Heart left ventricle (tissue), 16 donors: Measurements from ENCODE around the gene BEAN1. TPM values are rescaled to one million over a fixed set of nuclear protein-coding genes. Genes with fewer than 3 reads are reported as not detected.

Experiments used
- ATAC-seq, 4 donors: fragments of 200-7000 bp; cut with Tn5 transposase; one replicate each; pipeline ENCODE4 v1.9.1; 2020 to 2022; ENCODE audit warnings: moderate library complexity in 4 of 4, mild to moderate bottlenecking in 3 of 4, moderate number of reproducible peaks in 1 of 4
- DNase-seq, 5 donors: peaks; one replicate each; pipeline ENCODE4 v3.0.0-alpha.2; 2020
- H3K27ac ChIP-seq, 12 donors: fragments of 200-600 bp; sonication (generic) in 4 of 12; one replicate each; pipeline versions ENCODE4 v1.5.0 to v1.8.0; 2016 to 2022; ENCODE audit warnings: mild to moderate bottlenecking in 2 of 12
- H3K27me3 ChIP-seq, 9 donors: fragments of 200-600 bp; sonication (generic) in 2 of 9; one replicate each; pipeline versions ENCODE4 v1.5.1 to v1.8.0; 2016 to 2022; ENCODE audit warnings: mild to moderate bottlenecking in 3 of 9
- H3K36me3 ChIP-seq, 9 donors: fragments of 200-600 bp; sonication (generic) in 2 of 9; one replicate each; pipeline versions ENCODE4 v1.5.0 to v1.8.0; 2018 to 2022; ENCODE audit warnings: mild to moderate bottlenecking in 2 of 9
- H3K4me1 ChIP-seq, 12 donors: fragments of 200-600 bp; sonication (generic) in 4 of 12; one replicate each; pipeline versions ENCODE4 v1.5.0 to v1.8.0; 2016 to 2022; ENCODE audit warnings: mild to moderate bottlenecking in 3 of 12
- H3K4me3 ChIP-seq, 12 donors: fragments of 200-600 bp; sonication (generic) in 4 of 12; one replicate each; pipeline versions ENCODE4 v1.5.0 to v1.8.0; 2017 to 2022; ENCODE audit warnings: mild to moderate bottlenecking in 9 of 12, moderate library complexity in 4 of 12
- H3K9me3 ChIP-seq, 12 donors: fragments of 200-600 bp; sonication (generic) in 4 of 12; one replicate each; pipeline versions ENCODE4 v1.5.0 to v1.8.0; 2016 to 2022; ENCODE audit warnings: mild to moderate bottlenecking in 1 of 12
- POLR2A ChIP-seq, 2 donors: fragments of 450-650 bp; IDR thresholded peaks; one replicate each; pipeline ENCODE4 v1.6.1; 2017; ENCODE audit warnings: antibody characterized with exemption in 2 of 2, mild to moderate bottlenecking in 2 of 2, moderate library complexity in 2 of 2
- WGBS, 4 donors: extraction: QIAGEN DNeasy Blood & Tissue Kit in 2 of 4; methylation state at CpG; one replicate each; pipeline versions ENCODE4 v1.1.5 to v1.1.7; 2013 to 2018; 5-methylcytosine and 5-hydroxymethylcytosine counted together
- intact Hi-C, 10 donors: fragments of 100-400 bp; cut with DNase I; formaldehyde crosslinking; loops; one replicate each; pipeline versions ENCODE4 v1.11.1 to v1.14.2; 2022
- polyA plus RNA-seq, 2 donors: library from polyadenylated mRNA; stranded (reverse); fragments of 200-250 nt; gene quantifications; one replicate each; pipeline ENCODE4 v1.2.3, GENCODE V29; 2013
- total RNA-seq, 9 donors: library from RNA; depleted of rRNA in 2 of 9; stranded (reverse); fragments of >200 nt in 2 of 9; fragmentation: NEBNext Ultra II Directional in 3 of 9; extraction: Animal tissue kit (Norgen Biotek cat#: 25700) in 3 of 9; gene quantifications; one replicate each; pipeline versions ENCODE4 v1.1.0 to v1.2.4, GENCODE V29; 2016 to 2023
- TF ChIP-seq, protein P1 (sequence below), 12 donors: fragments of 200-600 bp; sonication (generic) in 4 of 12; IDR thresholded peaks; one replicate each; pipeline versions ENCODE4 v1.5.0 to v1.8.0; 2018 to 2022; ENCODE audit warnings: antibody characterized with exemption in 12 of 12, mild to moderate bottlenecking in 5 of 12
- donor health status: ischemic (EF 13 %, LVEDD 7.1; RV severe dilation, severe dysfunction).
- donor health status: healthy with polysubstance abuse.
- donor health status: DM: no; HTN: yes; CAD: no.
- donor health status: DM: no; HTN: no; CAD: no.
- donor health status: ischemic (EF 25% LVEDD 6.9; RV normal size, moderate dysfunction).
- donor health status: ischemic (EF 25% LVEDD 5.7; RV mildly dilated, moderate dysfunction).
- donor health status: healthy.
- donor health status: DM: yes; HTN: yes; CAD: no.
- donor health status: ischemic (EF 35%, LVEDD 5.7; RV mildly dilated, moderate dysfunction).
- donor health status: nonischemic (EF 11% LVEDD 7.7; RV severe dilation, severe dysfunction).
- donor health status: DM: yes; HTN: yes; CAD: no.
- donor health status: PGD.
- donor health status: ischemic (EF 29% LVEDD 5.4; RV normal size, mild dysfunction).
- donor health status: nonischemic (EF 23%, LVEDD 6.1; RV moderate dilation, normal function).

The BEAN1 gene
- total and polyA plus RNA-seq, 11 donors, result 0.30 to 8.8 (median 1.5) TPM

DNA sequence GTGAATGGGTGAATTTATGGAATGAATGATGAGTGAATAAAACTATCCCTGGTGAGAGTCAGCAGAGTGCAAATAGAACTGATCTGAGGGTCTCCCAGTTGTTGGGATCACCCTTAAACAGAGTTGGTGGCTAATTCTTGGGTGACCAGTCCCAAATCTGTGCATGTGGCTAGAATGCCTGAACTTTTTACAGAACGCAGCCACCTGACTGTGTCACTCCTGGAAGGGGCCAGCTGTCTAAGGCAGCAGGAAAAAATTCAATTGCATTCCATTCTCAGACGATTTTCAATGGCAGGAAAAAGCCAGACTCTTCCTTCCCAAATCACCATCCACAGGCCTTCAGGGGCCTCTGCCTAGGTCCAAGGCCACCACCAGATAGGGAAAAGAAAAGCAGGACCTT is 43.5 kb downstream of the BEAN1 start:
- no peak overlapping the region for H3K4me3 ChIP-seq
- H3K36me3 ChIP-seq, result no peaks in the 10 kb centered on the region
- peaks cover 0 to 12% (median 0%) of the 10 kb centered on the region in 12 donors for H3K9me3 ChIP-seq
- H3K27ac ChIP-seq, result no peak overlapping the region
- no peak for TF ChIP-seq POLR2A (IDR thresholded peaks at IDR 0.05)
- TF ChIP-seq, protein P1, sequence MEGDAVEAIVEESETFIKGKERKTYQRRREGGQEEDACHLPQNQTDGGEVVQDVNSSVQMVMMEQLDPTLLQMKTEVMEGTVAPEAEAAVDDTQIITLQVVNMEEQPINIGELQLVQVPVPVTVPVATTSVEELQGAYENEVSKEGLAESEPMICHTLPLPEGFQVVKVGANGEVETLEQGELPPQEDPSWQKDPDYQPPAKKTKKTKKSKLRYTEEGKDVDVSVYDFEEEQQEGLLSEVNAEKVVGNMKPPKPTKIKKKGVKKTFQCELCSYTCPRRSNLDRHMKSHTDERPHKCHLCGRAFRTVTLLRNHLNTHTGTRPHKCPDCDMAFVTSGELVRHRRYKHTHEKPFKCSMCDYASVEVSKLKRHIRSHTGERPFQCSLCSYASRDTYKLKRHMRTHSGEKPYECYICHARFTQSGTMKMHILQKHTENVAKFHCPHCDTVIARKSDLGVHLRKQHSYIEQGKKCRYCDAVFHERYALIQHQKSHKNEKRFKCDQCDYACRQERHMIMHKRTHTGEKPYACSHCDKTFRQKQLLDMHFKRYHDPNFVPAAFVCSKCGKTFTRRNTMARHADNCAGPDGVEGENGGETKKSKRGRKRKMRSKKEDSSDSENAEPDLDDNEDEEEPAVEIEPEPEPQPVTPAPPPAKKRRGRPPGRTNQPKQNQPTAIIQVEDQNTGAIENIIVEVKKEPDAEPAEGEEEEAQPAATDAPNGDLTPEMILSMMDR (IDR thresholded peaks at IDR 0.05), result no peak
- DNase-seq (no peak), ATAC-seq (no peak)
- no peaks in the 10 kb centered on the region for H3K27me3 ChIP-seq
- 53 to 69% (median 57%) methylated on average over 2 of the region's 2 CpGs for WGBS, 4 donors
- intact Hi-C loops, result no loop called here
- peaks cover 0 to 7% (median 0%) of the 10 kb centered on the region in 12 donors for H3K4me1 ChIP-seq

DNA sequence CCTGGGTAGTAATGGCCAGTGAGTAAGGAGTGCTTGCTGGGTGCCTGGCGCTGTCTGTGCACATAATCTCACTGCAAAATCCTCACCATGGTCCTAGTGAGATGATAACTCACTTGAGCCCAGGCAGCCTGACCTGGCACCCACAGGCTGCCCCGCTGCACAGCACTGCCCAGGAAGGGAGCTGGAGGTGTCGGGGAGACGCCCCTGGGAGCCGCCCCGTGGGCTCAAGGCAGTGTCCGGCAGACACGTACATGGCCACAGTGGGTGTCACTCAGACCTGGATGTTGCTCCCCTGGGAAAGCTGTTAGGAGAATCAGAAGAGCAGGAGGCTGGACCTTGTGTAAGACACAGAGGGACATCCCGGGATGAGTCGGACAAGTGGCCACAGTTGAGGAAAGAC is 44.2 kb downstream of the BEAN1 start:
- intact Hi-C loops, result no loop called here
- TF ChIP-seq, protein P1 (IDR thresholded peaks at IDR 0.05), result no peak
- TF ChIP-seq POLR2A (IDR thresholded peaks at IDR 0.05), result no peak
- 88 to 94% (median 92%) methylated on average over 9 to 10 of the region's 10 CpGs for WGBS, 4 donors
- H3K4me1 ChIP-seq, result peaks cover 0 to 7% (median 0%) of the 10 kb centered on the region in 12 donors
- no peaks in the 10 kb centered on the region for H3K27me3 ChIP-seq
- no peak for DNase-seq
- peaks cover 0 to 7% (median 0%) of the 10 kb centered on the region in 12 donors for H3K9me3 ChIP-seq
- no peak overlapping the region for H3K4me3 ChIP-seq
- no peaks in the 10 kb centered on the region for H3K36me3 ChIP-seq
- no peak for ATAC-seq
- H3K27ac ChIP-seq, result no peak overlapping the region

DNA sequence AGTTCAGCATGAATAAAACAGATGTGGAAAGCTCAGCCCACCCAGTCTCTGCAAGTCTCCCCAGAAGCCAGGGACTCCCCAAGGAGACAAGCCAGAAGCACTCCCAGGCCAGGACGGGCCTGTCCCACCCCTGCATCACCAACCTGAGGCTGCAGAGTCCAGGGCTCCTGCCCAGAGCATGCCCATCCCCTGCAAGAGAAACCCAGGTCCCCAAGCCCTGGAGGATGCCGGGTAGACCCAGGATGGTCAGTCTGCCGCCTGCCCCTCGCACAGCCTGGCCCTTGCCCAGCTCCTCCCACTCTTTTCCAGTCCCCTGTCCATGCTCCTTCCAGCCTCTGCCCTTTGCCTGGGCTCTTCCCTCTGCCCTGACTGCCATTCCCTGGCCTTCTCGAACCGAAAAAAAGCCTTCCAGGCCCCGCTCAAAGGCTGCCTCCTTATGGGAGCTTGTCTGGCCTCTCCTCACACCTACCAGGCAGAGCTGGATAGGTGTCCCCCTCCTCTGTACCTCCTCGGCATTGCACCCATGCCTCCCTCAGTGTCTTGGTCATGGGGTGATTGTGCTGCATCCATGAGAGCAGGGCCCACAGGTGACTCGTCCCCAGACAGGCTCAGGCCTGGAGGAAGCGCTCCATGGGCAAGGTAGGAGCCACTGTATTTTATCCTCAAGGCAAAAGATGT is 44.8 kb downstream of the BEAN1 start:
- WGBS, 4 donors, result 91 to 96% (median 94%) methylated on average over 10 of the region's 10 CpGs
- intact Hi-C loops, result no loop called here
- Histone ChIP-seq H3K4me1 (peaks cover 0 to 7% (median 0%) of the 10 kb centered on the region in 12 donors), H3K27me3 (no peaks in the 10 kb centered on the region), H3K36me3 (no peaks in the 10 kb centered on the region), H3K4me3 (no peak overlapping the region), H3K27ac (no peak overlapping the region), H3K9me3 (peaks cover 0 to under 1% (median 0%) of the 10 kb centered on the region in 12 donors)
- TF ChIP-seq POLR2A (IDR thresholded peaks at IDR 0.05), result no peak
- TF ChIP-seq, protein P1 (IDR thresholded peaks at IDR 0.05), result no peak
- DNase-seq (no peak), ATAC-seq (no peak)

DNA sequence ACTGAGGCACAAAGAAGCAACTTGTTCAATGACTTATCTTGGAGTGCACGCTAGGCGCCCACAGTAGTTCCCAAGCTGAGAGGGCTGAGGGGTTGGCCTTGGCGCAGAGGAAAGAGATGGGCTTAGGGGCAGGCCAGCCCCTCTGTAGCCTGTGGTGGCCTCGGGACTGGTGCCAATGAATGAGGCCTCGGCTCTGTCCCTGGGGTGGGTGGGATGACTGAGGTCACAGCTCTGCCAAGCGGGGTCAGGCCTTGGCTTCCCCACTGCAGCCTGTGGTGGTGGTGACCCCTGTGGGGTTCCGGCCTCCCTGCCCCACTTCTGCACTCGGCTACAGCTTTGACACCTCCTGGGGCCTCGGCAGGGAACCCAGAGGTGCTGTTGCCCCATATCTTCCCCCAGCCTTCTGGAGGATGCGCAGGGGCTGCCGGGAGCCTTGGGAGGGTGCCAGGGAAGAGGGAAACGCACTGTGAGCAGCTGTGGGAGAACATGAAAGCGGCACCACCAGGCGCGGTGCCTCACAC is 46.0 kb downstream of the BEAN1 start:
- no peaks in the 10 kb centered on the region for H3K36me3 ChIP-seq
- H3K9me3 ChIP-seq, result no peaks in the 10 kb centered on the region
- H3K27ac ChIP-seq, result no peak overlapping the region
- intact Hi-C loops, result no loop called here
- H3K4me1 ChIP-seq, result peaks cover 0 to 8% (median 0%) of the 10 kb centered on the region in 12 donors
- ATAC-seq (no peak), DNase-seq (no peak)
- H3K27me3 ChIP-seq, result no peaks in the 10 kb centered on the region
- no peak overlapping the region for H3K4me3 ChIP-seq
- 86 to 97% (median 89%) methylated on average over 11 to 15 of the region's 15 CpGs for WGBS, 4 donors
- TF ChIP-seq, protein P1 (IDR thresholded peaks at IDR 0.05), result no peak
- TF ChIP-seq POLR2A (IDR thresholded peaks at IDR 0.05), result no peak
